GM21737 (cell line): ENCODE measurements around the gene BEND5.

Experiments
- ATAC-seq: cut with Tn5 transposase; IDR thresholded peaks from one replicate; pipeline ENCODE4 v1.9.1; 2021; ENCODE audit warnings: mild to moderate bottlenecking, moderate library complexity; ENCODE audit not compliant: unreplicated experiment

Gene BEND5

DNA sequence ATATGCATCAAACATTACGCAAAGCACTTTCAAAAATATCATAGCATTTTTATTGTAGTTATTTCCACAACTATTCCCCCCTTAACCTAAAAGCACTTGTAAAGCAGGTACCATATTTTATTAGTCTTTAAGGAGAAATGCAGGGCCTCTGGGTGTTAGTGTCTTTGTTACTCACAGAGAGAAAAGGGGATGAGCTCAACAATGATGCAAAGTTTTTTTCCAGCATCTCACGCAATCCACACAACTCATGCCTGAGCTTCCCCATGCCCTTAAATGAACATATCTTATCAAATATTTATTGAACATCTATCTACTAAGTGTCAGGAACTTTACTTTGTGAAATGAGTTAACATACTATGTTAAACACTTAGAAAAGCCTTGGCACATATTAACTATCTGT, 50.6 kb downstream of the BEND5 start:
- no peak for ATAC-seq

DNA sequence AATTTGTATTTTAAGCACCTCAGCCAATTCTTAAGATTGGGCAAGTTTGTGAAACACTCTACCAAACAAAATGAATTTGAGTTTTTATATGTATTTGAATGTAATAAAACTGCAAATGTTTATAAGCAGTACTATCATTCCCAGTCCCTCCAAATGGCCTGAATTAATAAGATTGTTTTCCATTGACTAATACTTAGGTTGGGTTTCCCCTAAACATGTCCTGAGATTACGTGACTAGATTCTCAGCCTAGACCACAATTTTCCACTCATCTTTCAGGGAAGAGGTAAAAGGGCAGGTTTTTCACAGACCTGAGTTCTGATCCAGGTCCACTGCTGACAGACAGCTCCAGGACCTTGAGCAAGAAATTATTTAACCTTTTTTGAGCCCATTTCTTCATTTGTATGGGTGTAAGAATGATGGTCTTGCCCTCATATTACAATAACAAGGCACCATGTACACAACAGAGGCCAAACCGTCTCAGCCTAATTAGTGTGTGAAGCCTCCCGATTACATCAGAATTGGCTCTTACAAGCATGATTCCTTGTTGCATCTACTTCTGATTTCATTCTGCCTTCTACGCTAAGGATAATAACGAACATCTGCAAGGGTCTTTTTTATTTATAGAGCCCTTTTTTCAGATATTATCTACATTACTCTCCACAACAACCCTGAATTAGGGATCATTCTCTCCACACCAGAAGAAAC, 51.2 kb downstream of the BEND5 start:
- ATAC-seq: no peak

DNA sequence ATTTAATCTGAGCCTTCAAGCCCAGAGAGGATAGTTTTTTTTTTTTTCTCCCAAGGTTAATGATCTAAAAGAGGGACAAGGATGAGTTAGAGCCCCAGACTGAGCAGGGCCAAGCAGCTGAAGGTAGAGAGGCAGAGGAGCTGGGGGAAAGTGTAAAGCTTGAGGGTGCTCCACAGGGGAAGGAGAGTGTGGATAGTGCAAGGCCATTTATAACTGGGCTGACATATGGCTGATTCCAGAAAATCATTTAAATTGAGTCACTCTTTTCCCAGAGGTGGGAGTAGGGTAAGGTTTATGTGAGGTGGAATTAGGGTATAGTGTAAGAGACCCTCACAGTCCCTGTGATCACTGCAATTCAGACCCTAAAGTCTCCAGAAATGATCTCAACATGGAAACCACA, 55.8 kb downstream of the BEND5 start:
- no peak for ATAC-seq

DNA sequence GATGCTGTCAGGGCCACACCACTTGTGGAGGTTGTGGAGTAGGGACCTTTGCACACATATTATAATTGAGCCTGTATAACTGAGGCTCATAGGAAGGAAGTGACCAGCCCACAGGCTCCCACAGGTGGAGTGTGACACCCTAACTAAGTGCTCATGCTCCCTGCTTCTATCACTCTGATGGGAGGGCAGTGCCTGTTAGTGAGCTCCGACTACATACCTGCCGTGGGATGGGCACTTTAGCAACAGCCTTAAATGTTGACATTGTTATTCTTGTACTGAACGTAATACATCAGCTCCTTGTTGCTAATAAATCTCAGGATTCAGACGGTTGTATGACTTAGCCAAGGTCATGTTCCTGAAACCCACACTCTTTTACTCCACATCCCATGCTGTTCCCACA, 58.0 kb downstream of the BEND5 start:
- no peak for ATAC-seq

DNA sequence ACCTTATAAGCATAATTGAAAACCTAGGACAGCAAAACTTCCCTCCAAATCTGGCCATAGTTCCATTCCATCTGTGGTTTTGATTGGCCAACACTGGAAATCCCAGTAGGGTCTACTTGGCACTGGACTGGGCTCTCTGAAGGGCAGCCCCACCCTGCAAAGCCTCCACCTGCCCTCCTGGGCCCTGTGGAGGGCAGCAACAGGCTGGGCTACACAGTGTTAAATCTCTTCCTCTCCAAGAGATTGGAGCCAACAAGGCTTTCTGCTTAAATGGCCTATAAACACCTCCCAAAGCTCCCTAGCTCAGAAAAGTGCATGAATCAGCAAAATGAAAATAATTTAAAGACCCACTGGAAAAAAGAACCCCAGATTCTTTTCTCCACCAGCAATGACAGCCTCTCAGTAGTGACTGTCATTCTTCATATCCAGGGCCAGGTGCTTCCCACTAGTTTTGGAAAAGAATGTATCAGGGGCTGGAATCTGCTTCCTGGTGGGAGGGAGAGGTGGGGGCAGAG, 58.5 kb downstream of the BEND5 start:
- no peak for ATAC-seq

DNA sequence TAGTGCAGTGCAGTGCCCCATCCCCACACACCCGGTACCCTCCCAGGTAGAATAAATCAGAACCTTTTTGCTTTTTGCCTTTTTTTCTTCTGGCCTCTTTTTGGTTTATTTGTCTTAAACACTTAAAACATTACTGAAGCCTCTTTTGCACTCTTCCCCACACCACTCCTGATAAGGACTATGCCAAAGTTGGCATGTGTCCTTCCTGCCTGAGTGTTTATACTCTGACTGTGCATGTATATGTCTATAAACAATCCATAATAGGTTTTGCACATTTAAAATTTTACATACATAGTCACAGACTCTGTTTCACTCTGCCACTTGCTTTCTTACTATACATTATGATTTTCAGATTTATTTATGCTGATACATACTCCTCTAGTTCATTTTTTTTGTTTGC, 59.6 kb downstream of the BEND5 start:
- ATAC-seq: no peak

DNA sequence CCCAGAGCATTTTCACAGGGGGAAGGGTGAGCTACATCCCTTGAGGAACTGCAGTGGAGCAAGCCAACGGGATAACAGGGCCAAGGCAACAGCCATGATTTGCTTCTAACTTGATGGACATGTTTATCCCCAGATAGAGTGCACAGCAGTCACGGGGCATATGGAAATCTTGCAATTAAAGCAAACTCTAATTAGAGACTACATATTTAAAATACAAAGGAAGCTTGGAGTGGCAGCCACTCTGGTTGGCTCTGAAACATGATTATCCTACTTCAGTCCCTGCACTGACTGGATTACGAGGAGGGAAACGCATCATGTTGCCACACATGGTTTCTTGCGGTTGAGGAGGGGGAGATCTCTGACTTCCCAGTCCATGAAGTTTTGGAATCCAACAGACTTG, 60.8 kb downstream of the BEND5 start:
- no peak for ATAC-seq

DNA sequence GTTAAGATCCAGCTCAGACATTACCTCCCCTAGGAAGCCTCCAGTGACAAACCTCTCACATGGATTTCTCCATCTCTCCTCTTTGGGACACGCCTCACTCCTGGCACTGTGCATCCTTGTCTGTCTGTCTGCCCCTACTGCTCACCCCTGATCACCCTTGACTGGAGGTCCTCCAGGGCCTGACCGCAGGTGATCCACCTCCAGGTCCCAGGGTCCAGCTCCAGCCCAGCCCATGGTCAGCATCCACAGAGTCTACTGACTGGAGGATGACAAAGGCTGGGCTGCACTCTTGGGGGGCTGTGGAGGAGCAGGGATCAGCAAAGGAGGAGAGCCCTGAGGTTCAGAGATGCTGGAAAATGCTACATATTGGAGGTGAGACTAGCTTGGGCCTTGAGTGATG, 65.8 kb downstream of the BEND5 start:
- ATAC-seq: no peak

DNA sequence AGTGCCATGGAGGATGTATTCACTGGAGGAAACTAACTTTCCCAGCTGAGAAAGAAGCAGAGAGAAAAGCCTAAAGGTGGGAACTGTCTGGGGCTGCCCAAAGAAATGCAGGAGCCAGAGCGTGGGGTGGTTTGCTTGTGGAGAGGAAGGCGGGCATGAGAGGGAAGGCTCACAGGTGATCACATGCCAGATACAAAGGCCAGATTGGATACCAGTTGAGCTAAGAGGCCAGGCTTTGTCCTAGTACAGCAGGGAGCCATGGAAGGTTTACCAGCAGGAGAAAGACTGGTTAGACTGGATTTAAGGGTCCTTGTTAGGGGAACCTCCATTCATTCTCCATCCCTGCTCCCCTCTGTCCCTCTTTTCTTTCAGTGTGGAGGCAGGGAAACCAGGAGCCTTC, 66.4 kb downstream of the BEND5 start:
- ATAC-seq: no peak

DNA sequence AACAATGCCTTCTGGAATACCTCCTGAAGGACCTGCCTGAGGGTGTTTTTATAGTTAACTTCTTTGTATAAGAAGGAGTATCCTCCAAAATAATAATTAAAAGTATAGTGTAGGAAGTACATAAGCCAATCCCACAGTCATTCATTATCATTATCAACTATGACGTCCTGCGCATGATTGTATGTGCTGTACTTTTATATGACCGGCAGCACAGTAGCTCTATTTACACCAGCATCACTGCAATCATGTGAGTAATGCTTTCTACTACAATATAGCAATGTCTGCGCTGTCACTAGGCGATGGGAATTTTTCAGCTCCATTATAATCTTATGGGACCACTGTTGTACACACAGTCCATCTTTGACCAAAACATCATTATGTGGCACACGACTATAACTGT, 72.0 kb downstream of the BEND5 start:
- ATAC-seq: no peak

DNA sequence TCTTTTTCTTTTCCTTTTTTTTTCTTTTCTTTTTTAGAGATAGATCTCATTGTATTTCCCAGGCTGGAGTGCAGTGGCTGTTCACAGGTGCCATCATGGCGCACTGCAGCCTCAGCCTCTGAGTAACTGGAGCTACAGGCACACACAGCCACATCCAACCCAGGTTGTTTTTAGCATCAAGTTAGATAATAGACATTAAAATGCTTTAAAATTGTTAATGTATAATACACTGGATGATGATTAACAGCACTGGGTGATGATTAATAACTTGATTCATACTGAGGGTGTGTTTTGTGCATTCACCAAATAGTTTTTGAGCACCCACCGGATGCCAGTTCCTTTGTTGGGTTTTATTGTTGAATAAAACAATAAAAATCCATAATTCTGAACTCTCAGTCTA, 75.2 kb downstream of the BEND5 start:
- ATAC-seq: no peak

DNA sequence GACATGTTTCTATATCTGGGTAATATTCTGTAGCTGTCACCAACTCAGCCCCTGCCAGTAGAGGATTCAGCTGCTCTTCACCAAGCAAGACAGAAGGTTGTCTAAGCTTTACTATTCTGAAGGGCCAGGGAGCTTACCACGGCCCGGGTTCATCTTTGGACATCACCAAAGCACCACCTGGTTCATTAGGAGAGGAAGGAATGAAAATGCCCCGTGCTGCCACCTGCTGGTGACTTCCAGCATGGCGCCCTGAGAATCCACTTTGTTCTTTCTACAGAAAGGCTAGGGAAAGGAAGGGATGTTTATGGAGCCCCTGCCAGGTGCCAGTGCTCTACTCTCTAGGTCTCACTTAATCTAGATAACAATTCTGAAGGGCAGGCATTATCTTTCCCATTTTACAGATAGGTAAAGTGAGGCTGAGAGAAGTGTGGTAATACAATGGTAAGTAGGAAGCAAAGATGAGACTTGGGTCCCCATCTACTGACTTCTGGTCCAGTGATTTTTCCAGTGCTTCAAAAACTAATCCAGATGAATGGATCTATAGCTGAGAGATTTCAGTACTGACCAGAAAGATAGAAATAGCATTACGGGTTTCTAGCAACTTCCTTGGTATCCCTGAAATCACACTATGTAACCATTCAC, 79.5 kb downstream of the BEND5 start:
- peak; percentile 53 for ATAC-seq

DNA sequence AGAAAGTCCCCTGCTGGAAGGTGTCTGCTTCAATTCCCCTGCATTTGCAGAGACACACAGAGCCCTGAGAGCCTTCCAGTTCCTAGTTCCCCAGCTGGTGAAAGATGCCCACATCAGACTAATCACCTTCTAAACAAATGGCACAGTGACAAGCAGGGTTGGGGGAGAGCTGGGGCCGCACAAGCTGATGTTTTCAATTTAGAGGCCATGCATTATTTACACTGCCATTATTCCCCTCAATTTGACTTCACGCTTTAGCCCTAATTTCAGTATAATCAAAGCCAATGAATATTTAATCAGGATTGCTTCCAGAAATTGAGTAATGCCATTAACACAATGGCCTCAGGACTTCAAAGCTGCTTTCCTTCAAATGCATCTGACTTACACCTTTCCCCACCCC, 81.5 kb downstream of the BEND5 start:
- no peak for ATAC-seq

DNA sequence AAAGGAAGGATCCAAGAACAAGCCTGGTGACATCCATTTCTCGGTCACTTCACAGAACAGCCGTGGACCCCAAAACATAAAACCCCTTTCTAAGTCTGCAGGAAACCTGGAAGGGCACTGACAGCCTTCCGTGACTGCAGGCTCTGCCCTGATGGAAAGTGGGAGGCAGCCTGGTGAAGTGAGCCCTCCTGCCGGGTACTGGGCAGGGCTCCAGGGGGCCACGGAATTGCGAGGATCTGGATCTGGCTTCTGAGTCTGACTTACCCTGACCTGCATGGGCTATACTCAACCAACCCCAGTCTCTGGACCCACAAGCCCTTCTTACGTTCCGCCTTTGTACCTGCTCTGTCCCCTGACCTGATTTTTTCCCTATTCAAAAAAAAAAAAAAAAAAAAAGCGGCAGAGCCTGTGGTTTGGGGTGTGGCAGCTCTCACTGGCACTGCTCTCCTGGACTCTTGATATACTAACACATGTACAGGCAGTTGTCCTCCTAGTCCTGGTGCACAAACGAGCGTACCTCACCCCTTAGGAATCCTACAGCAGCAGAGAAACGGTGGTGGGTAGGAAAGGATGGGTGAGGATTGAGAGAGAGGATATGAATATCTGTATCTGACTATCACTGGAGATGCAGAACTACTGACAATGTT, 82.9 kb downstream of the BEND5 start:
- no peak for ATAC-seq

DNA sequence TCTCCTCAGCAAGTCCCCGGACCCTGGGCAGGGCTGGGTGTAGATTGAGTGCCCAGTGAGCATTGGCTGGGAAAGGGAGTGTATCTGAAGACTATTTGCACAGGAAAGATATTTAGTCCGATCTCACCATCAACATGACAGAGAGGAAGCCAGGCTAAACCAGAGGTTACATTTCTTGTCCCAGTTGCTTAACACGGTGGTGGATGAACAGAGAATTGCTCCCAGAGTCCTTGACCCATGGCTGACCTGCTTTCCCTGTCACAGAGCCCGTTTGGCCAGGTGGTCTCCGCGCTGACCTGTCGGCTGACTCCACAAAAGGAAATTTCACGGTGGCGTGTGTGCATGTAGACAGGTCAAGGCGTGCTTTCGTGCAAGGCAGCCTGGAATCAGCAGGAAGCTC, 83.5 kb downstream of the BEND5 start:
- no peak for ATAC-seq

DNA sequence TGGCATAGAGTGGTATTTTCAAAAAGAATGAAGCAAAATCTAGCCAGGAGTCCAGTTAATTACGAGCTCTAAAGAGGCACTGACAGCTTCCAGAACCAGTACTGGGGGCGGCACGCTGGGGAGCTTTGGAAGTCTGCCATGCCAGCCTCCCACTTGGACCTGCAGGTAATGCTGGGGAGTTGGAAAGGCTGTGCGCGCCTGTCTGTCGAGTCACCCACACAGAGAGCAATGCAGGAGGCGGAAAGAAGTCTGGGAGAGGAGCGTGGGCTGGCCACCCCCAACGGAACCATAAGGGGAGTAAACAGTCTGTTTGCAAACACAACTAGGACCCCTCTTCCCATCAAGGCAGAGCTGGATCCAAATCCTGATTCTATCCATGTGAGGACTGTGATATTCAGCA, 84.5 kb downstream of the BEND5 start:
- ATAC-seq: no peak

DNA sequence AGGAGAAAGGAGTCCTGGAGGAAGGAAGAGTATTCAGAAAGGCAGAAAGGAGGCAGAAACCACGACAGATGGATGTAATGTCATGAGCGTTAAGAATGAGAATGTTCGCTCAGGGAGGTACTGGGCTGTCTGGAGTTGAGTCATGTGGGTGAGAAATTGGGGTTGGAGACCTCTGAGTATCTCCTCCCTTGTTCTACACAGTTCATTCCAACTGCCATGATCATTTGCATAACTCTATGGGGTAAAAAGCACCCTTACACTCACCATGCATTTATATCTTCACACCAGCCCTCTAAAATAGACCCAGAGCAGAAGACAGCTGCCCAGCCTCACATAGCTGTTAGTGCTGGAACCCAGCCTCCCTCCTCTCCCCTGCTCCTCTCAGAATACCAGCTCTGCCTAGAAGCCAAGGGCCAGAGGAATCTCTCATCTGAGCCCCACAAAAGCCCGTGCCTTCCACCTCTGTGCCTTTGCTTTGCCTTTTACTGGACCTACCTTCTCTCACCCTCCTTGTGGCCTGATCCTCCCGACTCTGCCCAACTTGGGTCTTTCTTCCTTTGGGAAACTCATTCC, 85.2 kb downstream of the BEND5 start:
- ATAC-seq: no peak

DNA sequence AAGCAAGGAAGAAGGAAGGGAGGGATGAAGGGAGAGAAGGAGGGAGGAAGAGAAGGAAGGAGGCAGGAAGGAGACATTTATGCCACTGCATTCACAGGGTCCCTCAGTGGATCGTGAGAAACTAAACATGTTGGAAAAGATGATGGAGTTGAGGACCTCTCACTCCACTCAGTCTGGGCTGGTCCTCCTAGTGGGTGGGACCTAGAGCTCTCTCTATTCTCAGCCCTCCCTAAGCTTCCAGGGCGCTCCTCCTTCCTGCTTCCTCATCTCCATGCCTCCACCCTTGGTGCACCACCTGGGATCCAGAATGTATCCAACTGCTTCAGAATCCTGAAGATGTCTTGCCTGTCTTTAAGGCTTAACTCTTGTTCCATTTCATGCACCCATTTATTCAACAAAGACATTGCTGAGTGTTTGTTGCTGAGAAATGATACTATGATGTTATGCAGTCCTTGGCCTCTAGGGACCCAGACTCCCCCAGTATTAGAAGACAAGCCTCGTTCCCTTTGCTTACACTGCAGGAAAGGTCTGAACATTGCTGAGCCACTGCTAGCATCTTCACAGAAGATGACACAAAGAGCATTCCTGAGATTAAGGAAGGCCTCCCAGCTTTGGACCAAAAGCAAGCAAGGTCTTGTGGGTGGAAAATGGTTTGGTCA, 88.5 kb downstream of the BEND5 start:
- peak; percentile 58 for ATAC-seq

DNA sequence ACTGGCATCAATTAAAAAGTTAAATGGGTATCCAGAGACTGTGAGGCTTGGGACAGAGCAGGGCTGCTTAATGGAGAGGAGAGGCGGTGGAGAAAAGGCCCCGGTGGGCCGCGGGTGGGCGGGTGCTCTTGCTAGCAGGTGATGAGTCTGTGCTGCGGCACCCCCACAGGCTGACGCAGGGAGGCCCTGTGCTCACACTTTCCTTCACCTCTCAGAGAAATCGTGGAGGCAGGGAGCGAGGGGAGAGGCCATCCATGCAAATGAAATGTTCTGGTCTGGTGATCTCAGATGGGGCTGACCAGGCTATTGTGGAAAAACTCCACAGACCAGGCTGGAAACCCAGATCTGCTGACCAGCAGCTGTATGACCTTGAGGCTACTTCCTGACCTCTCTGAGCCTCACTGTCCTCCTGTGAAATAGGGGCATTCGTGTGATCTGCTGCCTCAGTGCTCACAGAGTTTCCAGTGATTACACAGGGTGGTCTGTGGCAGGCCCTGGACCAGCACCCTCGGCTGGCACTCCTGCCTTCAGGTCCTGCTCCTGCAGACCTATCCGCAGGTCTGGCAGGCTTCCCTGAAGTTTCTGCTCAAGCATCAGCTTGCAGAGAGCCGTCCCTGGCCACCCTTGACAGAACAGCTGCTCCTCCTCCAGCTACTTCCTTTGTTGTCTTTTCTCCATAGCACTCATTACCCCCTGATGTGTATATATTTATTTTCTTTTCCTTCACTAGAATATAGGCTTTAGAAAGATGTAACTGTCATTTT, 89.2 kb downstream of the BEND5 start:
- ATAC-seq: no peak

DNA sequence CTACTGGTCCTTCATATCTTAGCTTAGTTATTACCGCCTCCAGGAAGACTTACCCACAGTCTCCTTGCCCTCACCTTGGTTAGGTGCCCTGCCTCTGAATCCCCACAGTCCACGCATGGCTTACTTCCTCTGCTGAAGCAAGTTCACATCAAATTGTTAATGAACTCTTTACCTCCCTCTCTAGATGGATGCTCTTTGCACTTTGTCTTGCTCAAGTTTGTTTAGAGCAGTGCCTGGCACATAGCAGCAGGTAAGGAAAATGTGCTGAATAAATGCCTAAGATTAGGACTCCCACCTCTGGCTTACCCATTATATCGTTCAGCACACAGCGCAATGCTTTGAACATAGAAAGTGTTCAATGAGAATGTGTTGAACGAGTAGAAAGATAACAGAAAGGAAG, 90.5 kb downstream of the BEND5 start:
- ATAC-seq: no peak

DNA sequence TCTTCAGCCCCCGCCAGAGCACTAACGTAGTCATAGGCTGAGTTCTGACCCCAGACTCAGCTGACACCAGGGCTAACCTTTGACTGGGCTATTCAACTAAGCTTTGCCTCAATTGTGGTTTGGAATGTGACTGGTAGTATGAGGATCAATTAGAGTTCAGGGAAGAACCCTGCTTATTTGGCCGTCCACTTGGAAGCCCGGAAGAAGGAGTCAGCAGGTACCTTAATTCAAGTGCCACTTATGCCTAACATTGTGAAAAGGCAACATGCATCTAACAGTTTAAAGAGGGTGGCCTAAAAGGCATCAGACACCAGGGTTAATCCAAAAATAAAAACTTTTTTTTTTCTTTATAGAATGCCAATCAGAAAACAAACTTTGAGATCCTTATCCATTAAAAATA, 92.3 kb downstream of the BEND5 start:
- ATAC-seq: no peak
